Panc1 (cell line): Measurements from ENCODE around the gene LDHAL6A. TPM values are rescaled to one million over a fixed set of nuclear protein-coding genes. Genes with fewer than 3 reads are reported as not detected.

Experiments used
- ATAC-seq: fragments of 200-7000 bp; cut with Tn5 transposase; 2 replicates; pipeline ENCODE4 v1.9.1; 2020; ENCODE audit warnings: mild to moderate bottlenecking, moderate library complexity
- BruUV-seq: library from RNA; stranded (reverse); fragments of 400-500 nt; replicated peaks from 2 replicates; lab custom pipeline; 2021; lab: Mats Ljungman, UMichigan
- CTCF ChIA-PET: fragments of 300-600 bp; sonication (Branson Sonifier 250); formaldehyde crosslinking; loops from one replicate; lab custom pipeline; 2022; ENCODE audit warnings: antibody characterized with exemption; lab: Charles Lee
- POLR2A ChIA-PET: fragments of 300-600 bp; sonication (Branson Sonifier 250); formaldehyde crosslinking; loops from one replicate; lab custom pipeline; 2022; ENCODE audit warnings: antibody characterized with exemption; lab: Charles Lee
- DNase-seq: peaks from one replicate; pipeline ENCODE4 v3.0.0-alpha.2; 2010; ENCODE audit warnings: low read depth, low spot score
- H3K27ac ChIP-seq: 2 replicates; pipeline ENCODE4 v1.5.1; 2011; ENCODE audit warnings: mild to moderate bottlenecking, low read length, inconsistent platforms
- H3K27me3 ChIP-seq: fragments of 200-500 bp; sonication (Bioruptor generic); 2 replicates; pipeline ENCODE4 v1.6.0; 2014; ENCODE audit warnings: low read length, inconsistent platforms; ENCODE audit not compliant: control insufficient read depth, insufficient read depth
- H3K36me3 ChIP-seq: fragments of 200-500 bp; sonication (Bioruptor generic); 2 replicates; pipeline ENCODE4 v1.5.1; 2014; ENCODE audit warnings: inconsistent platforms, mild to moderate bottlenecking, low read length, moderate library complexity; ENCODE audit not compliant: control insufficient read depth, insufficient read depth
- H3K4me1 ChIP-seq: 2 replicates; pipeline ENCODE4 v1.5.1; 2011; ENCODE audit warnings: inconsistent platforms, mild to moderate bottlenecking, low read length, moderate library complexity; ENCODE audit not compliant: control insufficient read depth, insufficient read depth
- H3K4me3 ChIP-seq, 2 experiments: 2 replicates each; pipeline ENCODE4 v1.5.1; 2011 to 2012; ENCODE audit warnings: low read depth in 2 of 2, low read length in 2 of 2, mild to moderate bottlenecking in 2 of 2, inconsistent platforms in 1 of 2, moderate library complexity in 1 of 2
- H3K9me3 ChIP-seq: fragments of 200-500 bp; sonication (Bioruptor generic); 2 replicates; pipeline ENCODE4 v1.5.1; 2014; ENCODE audit warnings: low read depth, mild to moderate bottlenecking, inconsistent platforms, low read length, moderate library complexity; ENCODE audit not compliant: control insufficient read depth, insufficient read depth
- POLR2AphosphoS5 ChIP-seq: IDR thresholded peaks from 2 replicates; pipeline ENCODE4 v1.6.1; 2012; ENCODE audit warnings: mild to moderate bottlenecking, low read depth, low read length, moderate library complexity
- SIN3A ChIP-seq: IDR thresholded peaks from 2 replicates; pipeline ENCODE4 v1.6.1; 2012; ENCODE audit warnings: low read depth, mild to moderate bottlenecking, low read length, moderate library complexity, borderline replicate concordance; ENCODE audit not compliant: insufficient read depth
- TCF7L2 ChIP-seq: IDR thresholded peaks from 2 replicates; pipeline ENCODE4 v1.6.1; 2011; ENCODE audit warnings: mild to moderate bottlenecking, low read depth, low read length, inconsistent platforms
- in situ Hi-C: cut with HindIII; loops from 2 replicates; pipeline ENCODE4 v1.10.0; 2016; ENCODE audit warnings: low sequenced_read_pairs, low pct_unique_long_range_greater_than_20kb
- intact Hi-C: fragments of 100-400 bp; cut with micrococcal nuclease; formaldehyde crosslinking; loops from one replicate; pipeline ENCODE4 v1.10.0; 2022; ENCODE audit not compliant: unreplicated experiment
- total RNA-seq: library from RNA; stranded (reverse); gene quantifications from one replicate; pipeline ENCODE4 v1.2.1, GENCODE V29; 2021; ENCODE audit not compliant: unreplicated experiment
- TF ChIP-seq, protein P1 (sequence below): fragments of 450-650 bp; IDR thresholded peaks from 2 replicates; pipeline ENCODE4 v1.5.1; 2017; ENCODE audit warnings: mild to moderate bottlenecking
- TF ChIP-seq, protein P2 (sequence below), 2 experiments: IDR thresholded peaks; 2 replicates each; pipeline ENCODE4 v1.6.1; 2011 to 2012; ENCODE audit warnings: low read depth in 2 of 2, control low read depth in 1 of 2, low read length in 1 of 2, mild to moderate bottlenecking in 1 of 2, moderate library complexity in 1 of 2; ENCODE audit not compliant: insufficient read depth in 1 of 2

The LDHAL6A gene
- total RNA-seq, 1 experiment from 2014 or later, result not detected

DNA sequence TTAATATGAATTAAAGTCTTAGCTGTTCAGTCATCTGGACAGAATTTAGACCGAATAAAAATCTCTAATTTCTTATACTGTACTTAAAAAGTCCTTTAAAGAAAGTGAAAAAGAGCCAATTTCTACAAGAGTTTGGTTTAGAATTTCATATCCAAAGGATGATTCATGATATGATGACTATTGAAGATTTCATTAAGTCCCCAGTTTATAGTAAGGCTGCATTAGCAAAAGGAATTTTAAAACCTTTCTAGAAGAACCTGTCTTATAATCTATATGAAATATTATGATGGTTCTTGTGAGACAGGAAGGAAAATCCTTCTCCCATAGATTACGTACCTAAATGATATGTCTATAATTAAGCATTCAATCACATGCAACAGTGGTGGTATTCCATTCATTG is 36.3 kb downstream of the LDHAL6A start:
- TF ChIP-seq SIN3A (no peak), TCF7L2 (no peak), POLR2AphosphoS5 (no peak)
- TF ChIP-seq, protein P1, sequence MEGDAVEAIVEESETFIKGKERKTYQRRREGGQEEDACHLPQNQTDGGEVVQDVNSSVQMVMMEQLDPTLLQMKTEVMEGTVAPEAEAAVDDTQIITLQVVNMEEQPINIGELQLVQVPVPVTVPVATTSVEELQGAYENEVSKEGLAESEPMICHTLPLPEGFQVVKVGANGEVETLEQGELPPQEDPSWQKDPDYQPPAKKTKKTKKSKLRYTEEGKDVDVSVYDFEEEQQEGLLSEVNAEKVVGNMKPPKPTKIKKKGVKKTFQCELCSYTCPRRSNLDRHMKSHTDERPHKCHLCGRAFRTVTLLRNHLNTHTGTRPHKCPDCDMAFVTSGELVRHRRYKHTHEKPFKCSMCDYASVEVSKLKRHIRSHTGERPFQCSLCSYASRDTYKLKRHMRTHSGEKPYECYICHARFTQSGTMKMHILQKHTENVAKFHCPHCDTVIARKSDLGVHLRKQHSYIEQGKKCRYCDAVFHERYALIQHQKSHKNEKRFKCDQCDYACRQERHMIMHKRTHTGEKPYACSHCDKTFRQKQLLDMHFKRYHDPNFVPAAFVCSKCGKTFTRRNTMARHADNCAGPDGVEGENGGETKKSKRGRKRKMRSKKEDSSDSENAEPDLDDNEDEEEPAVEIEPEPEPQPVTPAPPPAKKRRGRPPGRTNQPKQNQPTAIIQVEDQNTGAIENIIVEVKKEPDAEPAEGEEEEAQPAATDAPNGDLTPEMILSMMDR, result no peak
- TF ChIP-seq, protein P2, sequence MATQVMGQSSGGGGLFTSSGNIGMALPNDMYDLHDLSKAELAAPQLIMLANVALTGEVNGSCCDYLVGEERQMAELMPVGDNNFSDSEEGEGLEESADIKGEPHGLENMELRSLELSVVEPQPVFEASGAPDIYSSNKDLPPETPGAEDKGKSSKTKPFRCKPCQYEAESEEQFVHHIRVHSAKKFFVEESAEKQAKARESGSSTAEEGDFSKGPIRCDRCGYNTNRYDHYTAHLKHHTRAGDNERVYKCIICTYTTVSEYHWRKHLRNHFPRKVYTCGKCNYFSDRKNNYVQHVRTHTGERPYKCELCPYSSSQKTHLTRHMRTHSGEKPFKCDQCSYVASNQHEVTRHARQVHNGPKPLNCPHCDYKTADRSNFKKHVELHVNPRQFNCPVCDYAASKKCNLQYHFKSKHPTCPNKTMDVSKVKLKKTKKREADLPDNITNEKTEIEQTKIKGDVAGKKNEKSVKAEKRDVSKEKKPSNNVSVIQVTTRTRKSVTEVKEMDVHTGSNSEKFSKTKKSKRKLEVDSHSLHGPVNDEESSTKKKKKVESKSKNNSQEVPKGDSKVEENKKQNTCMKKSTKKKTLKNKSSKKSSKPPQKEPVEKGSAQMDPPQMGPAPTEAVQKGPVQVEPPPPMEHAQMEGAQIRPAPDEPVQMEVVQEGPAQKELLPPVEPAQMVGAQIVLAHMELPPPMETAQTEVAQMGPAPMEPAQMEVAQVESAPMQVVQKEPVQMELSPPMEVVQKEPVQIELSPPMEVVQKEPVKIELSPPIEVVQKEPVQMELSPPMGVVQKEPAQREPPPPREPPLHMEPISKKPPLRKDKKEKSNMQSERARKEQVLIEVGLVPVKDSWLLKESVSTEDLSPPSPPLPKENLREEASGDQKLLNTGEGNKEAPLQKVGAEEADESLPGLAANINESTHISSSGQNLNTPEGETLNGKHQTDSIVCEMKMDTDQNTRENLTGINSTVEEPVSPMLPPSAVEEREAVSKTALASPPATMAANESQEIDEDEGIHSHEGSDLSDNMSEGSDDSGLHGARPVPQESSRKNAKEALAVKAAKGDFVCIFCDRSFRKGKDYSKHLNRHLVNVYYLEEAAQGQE (IDR thresholded peaks at IDR 0.05; ENCODE audit: insufficient read depth in 1 of 2, low read depth in 2 of 2, low read length in 1 of 2), result no peak
- Histone ChIP-seq H3K27ac (no peak overlapping the region), H3K4me3 (no peak overlapping the region), H3K4me1 (no peaks in the 10 kb centered on the region), H3K36me3 (peaks cover 5% of the 10 kb centered on the region), H3K27me3 (no peaks in the 10 kb centered on the region), H3K9me3 (no peaks in the 10 kb centered on the region)
- intact Hi-C loops, result no loop called here
- POLR2A ChIA-PET, result interaction anchor here (0.9 kb wide), 1 partner anchor 17 kb away, joined by 3 read pairs; no protein-coding TSS in a partner anchor
- CTCF ChIA-PET, result no interaction called here
- in situ Hi-C loops, result no loop called here
- no peak for DNase-seq
- BruUV-seq, result no TSS peak
- ATAC-seq, result no peak

DNA sequence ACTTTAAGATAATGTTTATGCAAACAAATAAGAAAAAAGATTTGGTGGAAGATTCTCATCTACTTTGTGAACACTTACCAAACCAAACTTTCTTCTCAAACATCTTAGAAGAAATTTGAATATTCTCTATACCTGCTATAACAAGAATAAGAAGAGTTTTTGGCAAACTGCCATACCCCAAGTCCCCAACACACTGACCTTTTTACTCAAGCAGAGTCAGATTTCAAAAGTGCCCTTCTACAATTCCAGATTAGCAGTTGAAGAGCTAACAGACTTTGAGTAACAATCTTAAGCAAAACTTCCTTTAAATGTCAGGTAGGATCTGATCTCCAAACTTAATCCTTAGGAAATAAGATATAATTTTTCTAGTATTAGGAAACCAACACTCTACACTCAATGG is 37.2 kb downstream of the LDHAL6A start:
- no peak overlapping the region for H3K27ac ChIP-seq
- in situ Hi-C loops (no loop called here), intact Hi-C loops (no loop called here)
- ATAC-seq, result no peak
- ChIA-PET POLR2A (no interaction called here), CTCF (no interaction called here)
- TF ChIP-seq, protein P2 (IDR thresholded peaks at IDR 0.05; ENCODE audit: insufficient read depth in 1 of 2, low read depth in 2 of 2, low read length in 1 of 2), result no peak
- TF ChIP-seq, protein P1, result no peak
- TF ChIP-seq SIN3A (no peak), POLR2AphosphoS5 (no peak), TCF7L2 (no peak)
- no peak overlapping the region for H3K4me3 ChIP-seq
- no peaks in the 10 kb centered on the region for H3K9me3 ChIP-seq
- DNase-seq, result no peak
- BruUV-seq, result no TSS peak
- H3K36me3 ChIP-seq, result peaks cover 5% of the 10 kb centered on the region
- no peaks in the 10 kb centered on the region for H3K27me3 ChIP-seq
- no peaks in the 10 kb centered on the region for H3K4me1 ChIP-seq
